Measurements from ENCODE around the gene CD2. TPM values are rescaled to one million over a fixed set of nuclear protein-coding genes. Genes with fewer than 3 reads are reported as not detected.

Gene CD2
- total and polyA plus RNA-seq, 2 experiments from 2014 or later = not detected

GRCh38 chr1:116808848-116809508, 54.7 kb downstream of the CD2 start:
- H3K36me3 ChIP-seq = no peaks in the 10 kb centered on the region
- no peaks in the 10 kb centered on the region for H3K4me1 ChIP-seq (ENCODE audit: low read depth)
- no peak overlapping the region for H3K27ac ChIP-seq
- TF ChIP-seq CTCF (IDR thresholded peaks at IDR 0.05; ENCODE audit: low read depth, low read length) = no peak
- H3K4me3 ChIP-seq = no peak overlapping the region
- no peaks in the 10 kb centered on the region for H3K9me3 ChIP-seq (ENCODE audit: low read depth)
- DNase-seq (ENCODE audit: low read depth in 1 of 2, low spot score in 1 of 2) = no peak
- H3K27me3 ChIP-seq = no peaks in the 10 kb centered on the region

GRCh38 chr1:116811321-116811720, 57.1 kb downstream of the CD2 start:
- Histone ChIP-seq H3K27me3 (no peaks in the 10 kb centered on the region), H3K4me3 (no peak overlapping the region), H3K9me3 (ENCODE audit: low read depth) (no peaks in the 10 kb centered on the region), H3K4me1 (ENCODE audit: low read depth) (no peaks in the 10 kb centered on the region), H3K36me3 (no peaks in the 10 kb centered on the region), H3K27ac (no peak overlapping the region)
- TF ChIP-seq CTCF (IDR thresholded peaks at IDR 0.05; ENCODE audit: low read depth, low read length) = no peak
- no peak for DNase-seq (ENCODE audit: low read depth in 1 of 2, low spot score in 1 of 2)

- H3K27ac ChIP-seq = no peak overlapping the region
- TF ChIP-seq CTCF (IDR thresholded peaks at IDR 0.05; ENCODE audit: low read depth, low read length) = no peak
Observed at GRCh38 chr1:116814926-116815723, 60.9 kb downstream of the CD2 start.

GRCh38 chr1:116817582-116818064, 63.4 kb downstream of the CD2 start:
- H3K27ac ChIP-seq = no peak overlapping the region

More at GRCh38 chr1:116814926-116815723, 60.9 kb downstream of the CD2 start:
- Histone ChIP-seq H3K27me3 (no peaks in the 10 kb centered on the region), H3K4me1 (ENCODE audit: low read depth) (no peaks in the 10 kb centered on the region), H3K36me3 (no peaks in the 10 kb centered on the region), H3K4me3 (no peak overlapping the region), H3K9me3 (ENCODE audit: low read depth) (no peaks in the 10 kb centered on the region)
- no peak for DNase-seq (ENCODE audit: low read depth in 1 of 2, low spot score in 1 of 2)

More at GRCh38 chr1:116817582-116818064, 63.4 kb downstream of the CD2 start:
- Histone ChIP-seq H3K36me3 (no peaks in the 10 kb centered on the region), H3K4me1 (ENCODE audit: low read depth) (no peaks in the 10 kb centered on the region), H3K27me3 (no peaks in the 10 kb centered on the region), H3K9me3 (ENCODE audit: low read depth) (no peaks in the 10 kb centered on the region), H3K4me3 (no peak overlapping the region)
- DNase-seq (ENCODE audit: low read depth in 1 of 2, low spot score in 1 of 2) = peak; percentile 47
- TF ChIP-seq CTCF (IDR thresholded peaks at IDR 0.05; ENCODE audit: low read depth, low read length) = peak; percentile 61

Other genes with a start within 250 kb of the CD2 start
- gene CD58, start 183.4 kb upstream of the CD2 start, total RNA-seq = 6.1 and 7.8 TPM in 2 replicates
- 17.5 and 20.0 TPM in 2 replicates for gene CD58, start 183.4 kb upstream of the CD2 start, polyA plus RNA-seq
- gene IGSF3, start 86.7 kb upstream of the CD2 start, total RNA-seq = 91.6 and 130 TPM in 2 replicates
- 29.0 and 43.8 TPM in 2 replicates for gene IGSF3, start 86.7 kb upstream of the CD2 start, polyA plus RNA-seq
- 69.7 and 72.4 TPM in 2 replicates for gene PTGFRN, start 155.5 kb downstream of the CD2 start, total RNA-seq
- gene PTGFRN, start 155.5 kb downstream of the CD2 start, polyA plus RNA-seq = 47.5 and 60.1 TPM in 2 replicates
- gene CD101, start 247.3 kb downstream of the CD2 start, total RNA-seq = 0.56 and 0.92 TPM in 2 replicates
- 0.29 and 0.43 TPM in 2 replicates for gene CD101, start 247.3 kb downstream of the CD2 start, polyA plus RNA-seq